Right cardiac atrium (tissue), 5 donors: ENCODE results near the gene NDUFS6. TPM values are rescaled to one million over a fixed set of nuclear protein-coding genes. Genes with fewer than 3 reads are reported as not detected.
"Not testable (repeated sequence)": the region's sequence is repeated elsewhere in the genome, so short reads cannot be mapped to it uniquely, and the experiment has no call there.

Experiments used
- ATAC-seq, 2 donors: fragments of 200-7000 bp; cut with Tn5 transposase; one replicate each; pipeline versions ENCODE4 v1.8.0 to v1.9.1; 2020; ENCODE audit warnings: moderate library complexity in 2 of 2, mild to moderate bottlenecking in 1 of 2
- DNase-seq, 3 donors: peaks; one replicate each; pipeline ENCODE4 v3.0.0-alpha.2; 2020
- H3K27ac ChIP-seq: one replicate; pipeline ENCODE4 v1.5.1; 2013; ENCODE audit warnings: mild to moderate bottlenecking, low read length, control low read depth, moderate library complexity
- H3K27me3 ChIP-seq: one replicate; pipeline ENCODE4 v1.6.1; 2013; ENCODE audit not compliant: control insufficient read depth, insufficient read depth
- H3K4me1 ChIP-seq: one replicate; pipeline ENCODE4 v1.6.1; 2013; ENCODE audit warnings: low read length; ENCODE audit not compliant: control insufficient read depth, insufficient read depth
- H3K4me3 ChIP-seq: one replicate; pipeline ENCODE4 v1.5.1; 2013; ENCODE audit warnings: low read length, control low read depth
- H3K9me3 ChIP-seq: one replicate; pipeline ENCODE4 v1.6.1; 2013; ENCODE audit warnings: low read length; ENCODE audit not compliant: control insufficient read depth
- WGBS: extraction: QIAGEN DNeasy Blood & Tissue Kit; methylation state at CpG from one replicate; pipeline ENCODE4 v1.1.7; 2013; 5-methylcytosine and 5-hydroxymethylcytosine counted together
- intact Hi-C, 4 donors: fragments of 100-400 bp; cut with DNase I; formaldehyde crosslinking; loops; one replicate each; pipeline versions ENCODE4 v1.11.0 to v1.14.0; 2022 to 2023
- polyA plus RNA-seq: library from polyadenylated mRNA; stranded (reverse); fragments of 200-250 nt; gene quantifications from one replicate; pipeline ENCODE4 v1.2.3, GENCODE V29; 2013
- total RNA-seq, 4 donors: library from RNA; stranded (reverse); fragmentation: NEBNext Ultra II Directional; extraction: Animal tissue kit (Norgen Biotek cat#: 25700); gene quantifications; one replicate each; pipeline ENCODE4 v1.2.1, GENCODE V29; 2021
- donor health status: healthy with polysubstance abuse.
- donor health status: DM: no; HTN: yes; CAD: no.
- donor health status: DM: no; HTN: no; CAD: no.
- donor health status: DM: no; HTN: yes; CAD: no; lungs with severe emphysema.
- donor health status: DM: yes; HTN: yes; CAD: no.

NDUFS6 gene
- total and polyA plus RNA-seq, 5 donors: 64.1 to 216 (median 82.2) TPM

GRCh38 chr5:1836891-1837880 is 36.0 kb downstream of the NDUFS6 start:
- no peak for DNase-seq
- Histone ChIP-seq H3K4me3 (no peak overlapping the region), H3K27me3 (no peaks in the 10 kb centered on the region), H3K27ac (peak overlapping the region; percentile 25), H3K4me1 (no peaks in the 10 kb centered on the region), H3K9me3 (no peaks in the 10 kb centered on the region)
- no peak for ATAC-seq
- 69% methylated on average over 32 of the region's 32 CpGs for WGBS
- intact Hi-C loops: no loop called here

GRCh38 chr5:1838013-1838412 is 36.8 kb downstream of the NDUFS6 start:
- no peaks in the 10 kb centered on the region for H3K9me3 ChIP-seq
- 74% methylated on average over 9 of the region's 9 CpGs for WGBS
- no peak overlapping the region for H3K27ac ChIP-seq
- no peaks in the 10 kb centered on the region for H3K4me1 ChIP-seq
- no peak overlapping the region for H3K4me3 ChIP-seq
- ATAC-seq (no peak), DNase-seq (no peak)
- intact Hi-C loops: no loop called here
- no peaks in the 10 kb centered on the region for H3K27me3 ChIP-seq

- no peak for ATAC-seq
- WGBS: 81% methylated on average over 20 of the region's 20 CpGs
- DNase-seq: peak in 1 of 3 donors; percentile 38
- Histone ChIP-seq H3K4me3 (no peak overlapping the region), H3K9me3 (no peaks in the 10 kb centered on the region), H3K27me3 (no peaks in the 10 kb centered on the region), H3K4me1 (no peaks in the 10 kb centered on the region), H3K27ac (no peak overlapping the region)
- intact Hi-C loops: no loop called here
These were observed 38.9 kb downstream of the NDUFS6 start for GRCh38 chr5:1840071-1840547.

- no peaks in the 10 kb centered on the region for H3K4me1 ChIP-seq
- H3K9me3 ChIP-seq: no peaks in the 10 kb centered on the region
- ATAC-seq (peak; percentile 82 to 86), DNase-seq (peak; percentile 44 to 82 (median 80))
- H3K4me3 ChIP-seq: no peak overlapping the region
- 30% methylated on average over 31 of the region's 31 CpGs for WGBS
- peak overlapping the region; percentile 9 for H3K27ac ChIP-seq
- no peaks in the 10 kb centered on the region for H3K27me3 ChIP-seq
- intact Hi-C loops: no loop called here
These were observed 39.7 kb downstream of the NDUFS6 start for GRCh38 chr5:1840741-1841521.

GRCh38 chr5:1842004-1842819 is 41.0 kb downstream of the NDUFS6 start:
- DNase-seq (no peak), ATAC-seq (no peak)
- H3K4me3 ChIP-seq: no peak overlapping the region
- H3K9me3 ChIP-seq: no peaks in the 10 kb centered on the region
- no peak overlapping the region for H3K27ac ChIP-seq
- WGBS: 75% methylated on average over 17 of the region's 17 CpGs
- H3K27me3 ChIP-seq: no peaks in the 10 kb centered on the region
- H3K4me1 ChIP-seq: no peaks in the 10 kb centered on the region
- intact Hi-C loops: no loop called here

GRCh38 chr5:1843761-1844160 is 42.6 kb downstream of the NDUFS6 start:
- intact Hi-C loops, ATAC-seq: not testable (repeated sequence)
- 84% methylated on average over 10 of the region's 10 CpGs for WGBS

GRCh38 chr5:1844708-1845436 is 43.7 kb downstream of the NDUFS6 start:
- H3K4me3 ChIP-seq: no peak overlapping the region

More at GRCh38 chr5:1843761-1844160, 42.6 kb downstream of the NDUFS6 start:
- not testable (repeated sequence) for DNase-seq, H3K9me3 ChIP-seq, H3K4me1 ChIP-seq, H3K27me3 ChIP-seq, H3K4me3 ChIP-seq, H3K27ac ChIP-seq

GRCh38 chr5:1845696-1846095 is 44.5 kb downstream of the NDUFS6 start:
- Histone ChIP-seq H3K4me1 (no peaks in the 10 kb centered on the region), H3K9me3 (no peaks in the 10 kb centered on the region), H3K4me3 (no peak overlapping the region), H3K27ac (no peak overlapping the region), H3K27me3 (no peaks in the 10 kb centered on the region)
- WGBS: 96% methylated on average over 1 of the region's 1 CpG
- no peak for ATAC-seq
- intact Hi-C loops: no loop called here
- DNase-seq: no peak

More at GRCh38 chr5:1844708-1845436, 43.7 kb downstream of the NDUFS6 start:
- 91% methylated on average over 5 of the region's 5 CpGs for WGBS
- Histone ChIP-seq H3K27ac (no peak overlapping the region), H3K27me3 (no peaks in the 10 kb centered on the region), H3K4me1 (no peaks in the 10 kb centered on the region), H3K9me3 (no peaks in the 10 kb centered on the region)
- DNase-seq: no peak
- ATAC-seq: no peak
- intact Hi-C loops: no loop called here

- ATAC-seq (no peak), DNase-seq (no peak)
- H3K4me3 ChIP-seq: no peak overlapping the region
- no peaks in the 10 kb centered on the region for H3K4me1 ChIP-seq
- intact Hi-C loops: no loop called here
- 87% methylated on average over 13 of the region's 13 CpGs for WGBS
- no peak overlapping the region for H3K27ac ChIP-seq
- H3K27me3 ChIP-seq: no peaks in the 10 kb centered on the region
- no peaks in the 10 kb centered on the region for H3K9me3 ChIP-seq
These were observed 45.4 kb downstream of the NDUFS6 start for GRCh38 chr5:1846583-1846982.

GRCh38 chr5:1847056-1847455 is 45.8 kb downstream of the NDUFS6 start:
- DNase-seq: no peak
- intact Hi-C loops: no loop called here

More at GRCh38 chr5:1847056-1847455, 45.8 kb downstream of the NDUFS6 start:
- Histone ChIP-seq H3K4me1 (no peaks in the 10 kb centered on the region), H3K4me3 (no peak overlapping the region), H3K9me3 (no peaks in the 10 kb centered on the region), H3K27ac (no peak overlapping the region), H3K27me3 (no peaks in the 10 kb centered on the region)
- 68% methylated on average over 10 of the region's 10 CpGs for WGBS
- ATAC-seq: no peak
